Measurements from ENCODE around the gene DGKI. TPM values are rescaled to one million over a fixed set of nuclear protein-coding genes. Genes with fewer than 3 reads are reported as not detected.

DGKI gene
- total and polyA plus RNA-seq, 2 of the 4 experiments (the other 2 are of a cell fraction): 3.9 to 15.8 TPM

DNA sequence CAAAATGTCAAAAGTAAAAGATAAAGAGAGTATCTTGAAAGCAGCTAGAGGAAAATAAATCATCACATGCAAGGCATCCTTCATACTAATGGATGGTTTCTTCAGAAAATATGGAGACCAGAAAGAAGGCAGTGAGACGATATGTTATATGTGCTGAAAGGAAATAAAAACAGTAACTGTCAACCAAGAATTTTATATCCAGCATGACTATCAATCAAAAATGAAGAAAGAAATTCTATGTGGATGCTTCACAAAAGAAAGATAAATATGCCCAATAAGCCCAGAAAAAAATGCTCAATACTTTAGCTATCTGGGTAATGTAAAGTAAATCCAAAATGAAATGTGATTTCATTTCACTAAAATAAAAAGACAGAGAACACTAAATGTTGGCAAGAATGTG, 142.1 kb downstream of the DGKI start:
- no peaks in the 10 kb centered on the region for H3K27me3 ChIP-seq (ENCODE audit: control insufficient read depth, insufficient read depth, low read length)
- DNase-seq (no peak), ATAC-seq (ENCODE audit: low read depth) (no peak)
- H2AK9ac ChIP-seq (replicated peaks; ENCODE audit: low read depth, low read length, poor library complexity): no peak overlapping the region
- no peaks in the 10 kb centered on the region; the same call in 1 of the 2 replicates for H3K9me3 ChIP-seq (ENCODE audit: control insufficient read depth, insufficient read depth, low read length)
- no peak overlapping the region for H3K14ac ChIP-seq (replicated peaks; ENCODE audit: low read depth, low read length)
- no peak for TF ChIP-seq USF2 (IDR thresholded peaks at IDR 0.05; ENCODE audit: low read depth, low read length)
- no peaks in the 10 kb centered on the region for H4K20me1 ChIP-seq (ENCODE audit: insufficient read depth, low read length)
- WGBS, 2 experiments (ENCODE audit: extremely low coverage in 2 of 2, insufficient read length in 1 of 2): no CpG with 5 or more reads among the region's 1 CpG
- H3K4me1 ChIP-seq (ENCODE audit: control insufficient read depth, insufficient read depth, low read length): no peaks in the 10 kb centered on the region
- no peak overlapping the region for H3K9ac ChIP-seq (ENCODE audit: low read depth, low read length)
- no peak overlapping the region for H2AK5ac ChIP-seq (ENCODE audit: low read depth, low read length)
- H4K5ac ChIP-seq (ENCODE audit: low read depth, low read length): no peak overlapping the region
- no peak overlapping the region for H2BK120ac ChIP-seq (ENCODE audit: low read depth, low read length)
- no peak overlapping the region for H2BK5ac ChIP-seq (ENCODE audit: low read depth, low read length, poor library complexity, severe bottlenecking)
- no peaks in the 10 kb centered on the region for H3K79me1 ChIP-seq (ENCODE audit: low read depth in 1 of 2, low read length in 2 of 2)
- H2BK20ac ChIP-seq (ENCODE audit: low read depth, low read length): no peak overlapping the region
- H4K91ac ChIP-seq (ENCODE audit: insufficient read depth, low read depth, low read length): no peak overlapping the region
- H3K4me3 ChIP-seq (ENCODE audit: insufficient read depth, low read depth, low read length): no peak overlapping the region
- dilution Hi-C loops (cut with HindIII; ENCODE audit: low sequenced_read_pairs, unreplicated experiment): no loop called here
- intact Hi-C loops (cut with micrococcal nuclease): no loop called here
- ChIA-PET CTCF (no interaction called here), POLR2A (ENCODE audit: unreplicated experiment) (no interaction called here)
- H3K4ac ChIP-seq (ENCODE audit: low read depth, low read length): no peak overlapping the region
- H3K27ac ChIP-seq (ENCODE audit: insufficient read depth, low read length): no peak overlapping the region
- H2BK15ac ChIP-seq (ENCODE audit: low read depth, low read length): no peak overlapping the region
- no peak overlapping the region for H3K4me2 ChIP-seq (ENCODE audit: low read depth, low read length)
- H3K9me1 ChIP-seq (ENCODE audit: insufficient read depth, low read length): no peaks in the 10 kb centered on the region
- H3K23ac ChIP-seq (ENCODE audit: low read depth, low read length): no peak overlapping the region
- BruUV-seq (replicated peaks): no TSS peak
- in situ Hi-C loops (cut with MboI; ENCODE audit: low sequenced_read_pairs): no loop called here
- no peak overlapping the region for H3K56ac ChIP-seq (ENCODE audit: extremely low read depth, insufficient read depth, low read length)
- H3K18ac ChIP-seq (ENCODE audit: low read depth, low read length): no peak overlapping the region
- H3K36me3 ChIP-seq (ENCODE audit: control insufficient read depth, insufficient read depth, low read length): no peaks in the 10 kb centered on the region
- H4K8ac ChIP-seq (ENCODE audit: low read depth in 2 of 2, low read length in 2 of 2): no peak overlapping the region
- no peak overlapping the region for H2AFZ ChIP-seq (replicated peaks; ENCODE audit: low read length, poor library complexity)
